Keratinocyte (primary cell): ENCODE measurements around the gene C9orf85. TPM values are rescaled to one million over a fixed set of nuclear protein-coding genes. Genes with fewer than 3 reads are reported as not detected.

Experiments
- DNase-seq: peaks from one replicate; pipeline ENCODE4 v3.0.0-alpha.2; 2011; ENCODE audit warnings: low read depth, missing footprints, low spot score
- FAIRE-seq: peaks from 2 replicates; lab custom pipeline; 2011; peaks lifted over from hg19 to GRCh38; lab: Jason Lieb, UNC
- H2AFZ ChIP-seq: 2 replicates; pipeline ENCODE4 v1.6.0; 2012; ENCODE audit warnings: low read length, control low read depth, inconsistent platforms; ENCODE audit not compliant: control insufficient read depth
- H3K27ac ChIP-seq: 2 replicates; pipeline ENCODE4 v1.5.1; 2011; ENCODE audit warnings: low read length; ENCODE audit not compliant: control insufficient read depth, insufficient read depth
- H3K27me3 ChIP-seq: 3 replicates; pipeline ENCODE4 v1.6.0; 2011; ENCODE audit warnings: low read length; ENCODE audit not compliant: control insufficient read depth, insufficient read depth; ENCODE audit errors: extremely low read depth
- H3K36me3 ChIP-seq, 2 experiments: 2 replicates in 1 of 2; 3 replicates in 1 of 2; pipeline ENCODE4 v1.5.1; 2011; ENCODE audit warnings: low read length in 2 of 2, mild to moderate bottlenecking in 1 of 2; ENCODE audit not compliant: control insufficient read depth in 2 of 2, insufficient read depth in 2 of 2; ENCODE audit errors: extremely low read depth in 1 of 2
- H3K4me1 ChIP-seq: 3 replicates; pipeline ENCODE4 v1.5.1; 2011; ENCODE audit warnings: low read length; ENCODE audit not compliant: control insufficient read depth, insufficient read depth; ENCODE audit errors: extremely low read depth
- H3K4me2 ChIP-seq: 3 replicates; pipeline ENCODE4 v1.6.0; 2011; ENCODE audit warnings: low read depth, low read length; ENCODE audit not compliant: control insufficient read depth, insufficient read depth; ENCODE audit errors: extremely low read depth
- H3K4me3 ChIP-seq, 3 experiments: fragments of 200-600 bp in 1 of 3; sonication (generic) in 1 of 3; 2 replicates in 2 of 3; 3 replicates in 1 of 3; pipeline ENCODE4 v1.5.1; 2011 to 2016; ENCODE audit warnings: low read length in 3 of 3, mild to moderate bottlenecking in 3 of 3, control low read depth in 2 of 3, inconsistent platforms in 1 of 3, low read depth in 1 of 3, mixed read lengths in 1 of 3, mixed run types in 1 of 3, moderate library complexity in 1 of 3; ENCODE audit not compliant: control insufficient read depth in 2 of 3, insufficient read depth in 2 of 3; ENCODE audit errors: extremely low read depth in 1 of 3
- H3K79me2 ChIP-seq: 2 replicates; pipeline ENCODE4 v1.6.0; 2012; ENCODE audit warnings: low read length; ENCODE audit not compliant: control insufficient read depth, insufficient read depth
- H3K9ac ChIP-seq: 3 replicates; pipeline ENCODE4 v1.6.0; 2011; ENCODE audit warnings: low read length; ENCODE audit not compliant: control insufficient read depth, insufficient read depth; ENCODE audit errors: extremely low read depth
- H3K9me1 ChIP-seq: 3 replicates; pipeline ENCODE4 v1.6.0; 2011; ENCODE audit warnings: low read length; ENCODE audit not compliant: control insufficient read depth, insufficient read depth; ENCODE audit errors: extremely low read depth
- H3K9me3 ChIP-seq: 2 replicates; pipeline ENCODE4 v1.5.1; 2012; ENCODE audit warnings: low read depth, low read length; ENCODE audit not compliant: control insufficient read depth
- H4K20me1 ChIP-seq: 3 replicates; pipeline ENCODE4 v1.6.0; 2011; ENCODE audit warnings: low read length; ENCODE audit not compliant: control insufficient read depth, insufficient read depth; ENCODE audit errors: extremely low read depth
- CTCF ChIP-seq, 3 experiments: IDR thresholded peaks in 1 of 3; conservative IDR thresholded peaks in 1 of 3; optimal IDR thresholded peaks in 1 of 3; 2 replicates in 2 of 3; 3 replicates in 1 of 3; pipeline versions ENCODE3 to v1.5.1; 2011; ENCODE audit warnings: low read length in 3 of 3, mild to moderate bottlenecking in 3 of 3, moderate library complexity in 2 of 3, control low read depth in 1 of 3, inconsistent platforms in 1 of 3; ENCODE audit not compliant: insufficient read depth in 2 of 3; ENCODE audit errors: extremely low read depth in 1 of 3
- EZH2 ChIP-seq: IDR thresholded peaks from one replicate; pipeline ENCODE4 v1.6.1; 2012; ENCODE audit warnings: inconsistent platforms, mild to moderate bottlenecking, low read length, moderate library complexity
- dilution Hi-C: fragments of 300-500 bp; cut with MboI; formaldehyde crosslinking; loops from one replicate; pipeline ENCODE4 v1.7.0; 2020; ENCODE audit warnings: low sequenced_read_pairs; ENCODE audit not compliant: extremely low pct_ligation_motif_present
- polyA plus RNA-seq, 5 experiments: library from polyadenylated mRNA; depleted of rRNA in 3 of 5; stranded (reverse) in 3 of 5; stranded (forward) in 1 of 5; unstranded in 1 of 5; fragments of >200 nt; gene quantifications; 1 replicate in 1 of 5; 2 replicates in 3 of 5; 3 replicates in 1 of 5; pipeline versions ENCODE4 v1.2.1 to v1.2.3, GENCODE V29; 2011 to 2012; ENCODE audit warnings: missing spikeins in 2 of 5, low read depth in 1 of 5, low replicate concordance in 1 of 5

C9orf85 gene
- polyA plus RNA-seq, 1 donor (not counting 4 experiments of a cell fraction or from before 2014, with no cell fraction given) = 18.2 TPM

GRCh38 chr9:71968541-71969090, 57.2 kb downstream of the C9orf85 start:
- FAIRE-seq (peak; percentile 34), DNase-seq (no peak)
- Histone ChIP-seq H3K4me1 (no peaks in the 10 kb centered on the region), H4K20me1 (no peaks in the 10 kb centered on the region), H3K27me3 (no peaks in the 10 kb centered on the region), H3K9ac (no peak overlapping the region), H3K4me3 (no peak overlapping the region), H3K79me2 (peaks cover 2% of the 10 kb centered on the region), H3K9me3 (peaks cover 2% of the 10 kb centered on the region), H3K36me3 (peaks cover 0 to 8% of the 10 kb centered on the region in 2 experiments), H3K4me2 (no peak overlapping the region), H3K27ac (no peak overlapping the region), H3K9me1 (no peaks in the 10 kb centered on the region), H2AFZ (no peak overlapping the region)
- TF ChIP-seq EZH2 (no peak), CTCF (optimal IDR thresholded peaks at IDR 0.05 in 1 of 3, IDR thresholded peaks at IDR 0.05 in 1 of 3, conservative IDR thresholded peaks at IDR 0.05 in 1 of 3; ENCODE audit: extremely low read depth in 1 of 3, insufficient read depth in 2 of 3, low read length in 3 of 3) (no peak)
- dilution Hi-C loops = no loop called here

DNA sequence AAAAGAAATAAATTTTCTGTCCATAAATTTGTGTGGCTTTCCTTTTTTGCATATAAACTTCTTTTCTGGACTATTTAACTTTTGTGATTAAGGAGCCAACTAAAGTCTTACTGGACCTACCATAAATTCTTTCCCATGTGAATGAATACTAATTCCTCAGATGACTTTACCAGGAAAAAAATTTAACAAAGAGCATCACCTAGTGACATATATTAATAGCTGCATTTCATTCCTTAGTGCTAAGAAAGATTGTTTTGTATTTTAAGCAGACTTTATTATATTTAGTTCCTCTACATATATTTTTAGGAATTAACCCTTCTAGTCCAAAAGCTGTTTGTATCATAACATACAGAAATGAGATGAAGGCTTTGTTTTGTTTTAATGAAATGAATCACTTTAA, 64.4 kb downstream of the C9orf85 start:
- Histone ChIP-seq H3K27ac (no peak overlapping the region), H4K20me1 (no peaks in the 10 kb centered on the region), H3K4me3 (no peak overlapping the region), H3K9ac (no peak overlapping the region), H3K4me2 (no peak overlapping the region), H3K27me3 (no peaks in the 10 kb centered on the region), H3K4me1 (no peaks in the 10 kb centered on the region), H3K79me2 (no peaks in the 10 kb centered on the region), H3K36me3 (no peaks in the 10 kb centered on the region), H2AFZ (no peak overlapping the region), H3K9me1 (no peaks in the 10 kb centered on the region), H3K9me3 (no peaks in the 10 kb centered on the region)
- TF ChIP-seq EZH2 = no peak
- TF ChIP-seq CTCF (optimal IDR thresholded peaks at IDR 0.05 in 1 of 3, IDR thresholded peaks at IDR 0.05 in 1 of 3, conservative IDR thresholded peaks at IDR 0.05 in 1 of 3; ENCODE audit: extremely low read depth in 1 of 3, insufficient read depth in 2 of 3, low read length in 3 of 3) = peak in 1 of 3 experiments; percentile 33
- FAIRE-seq (no peak), DNase-seq (no peak)
- dilution Hi-C loops = no loop called here
